ENCODE results near the gene PPEF1. TPM values are rescaled to one million over a fixed set of nuclear protein-coding genes. Genes with fewer than 3 reads are reported as not detected.

The PPEF1 gene
- total and polyA plus RNA-seq, 11 donors, result 0.11 to 0.82 (median 0.60) TPM; not detected in 4

GRCh38 chrX:18691431-18691830, 16.0 kb upstream of the PPEF1 start:
- TF ChIP-seq POLR2A (IDR thresholded peaks at IDR 0.05) (no peak), CTCF (IDR thresholded peaks at IDR 0.05) (no peak)
- ATAC-seq (no peak), DNase-seq (no peak)
- Histone ChIP-seq H3K27me3 (no peaks in the 10 kb centered on the region), H3K4me1 (no peaks in the 10 kb centered on the region), H3K36me3 (no peaks in the 10 kb centered on the region), H3K9me3 (peaks cover 0 to 17% (median 0%) of the 10 kb centered on the region in 12 donors), H3K4me3 (no peak overlapping the region), H3K27ac (no peak overlapping the region)
- 35 to 42% (median 38%) methylated on average over 1 of the region's 1 CpG for WGBS, 4 donors
- intact Hi-C loops (cut with DNase I), result no loop called here

GRCh38 chrX:18692541-18692940, 14.9 kb upstream of the PPEF1 start:
- DNase-seq (no peak), ATAC-seq (no peak)
- intact Hi-C loops (cut with DNase I), result no loop called here
- 87 to 93% (median 89%) methylated on average over 4 of the region's 4 CpGs for WGBS, 4 donors
- no peak overlapping the region for H3K27ac ChIP-seq
- no peak overlapping the region for H3K4me3 ChIP-seq
- TF ChIP-seq CTCF (IDR thresholded peaks at IDR 0.05) (no peak), POLR2A (IDR thresholded peaks at IDR 0.05) (no peak)
- peaks cover 0 to 17% (median 0%) of the 10 kb centered on the region in 12 donors for H3K9me3 ChIP-seq
- H3K27me3 ChIP-seq, result no peaks in the 10 kb centered on the region
- no peaks in the 10 kb centered on the region for H3K4me1 ChIP-seq
- H3K36me3 ChIP-seq, result no peaks in the 10 kb centered on the region

- WGBS, 4 donors, result 90 to 100% (median 91%) methylated on average over 3 of the region's 3 CpGs
- no peak overlapping the region for H3K27ac ChIP-seq
- intact Hi-C loops (cut with DNase I), result no loop called here
- ATAC-seq, result no peak
- H3K9me3 ChIP-seq, result peaks cover 0 to 9% (median 0%) of the 10 kb centered on the region in 12 donors
- no peak for TF ChIP-seq CTCF (IDR thresholded peaks at IDR 0.05)
- TF ChIP-seq POLR2A (IDR thresholded peaks at IDR 0.05), result no peak
- H3K27me3 ChIP-seq, result peaks cover 0 to 10% (median 0%) of the 10 kb centered on the region in 9 donors
- no peaks in the 10 kb centered on the region for H3K4me1 ChIP-seq
- DNase-seq, result no peak
- H3K4me3 ChIP-seq, result no peak overlapping the region
- H3K36me3 ChIP-seq, result no peaks in the 10 kb centered on the region
Observed at GRCh38 chrX:18696653-18697052, 10.8 kb upstream of the PPEF1 start.

- Histone ChIP-seq H3K4me3 (no peak overlapping the region), H3K9me3 (peaks cover 0 to 9% (median 0%) of the 10 kb centered on the region in 12 donors), H3K36me3 (no peaks in the 10 kb centered on the region), H3K27me3 (peaks cover 0 to 10% (median 0%) of the 10 kb centered on the region in 9 donors), H3K27ac (no peak overlapping the region), H3K4me1 (no peaks in the 10 kb centered on the region)
- TF ChIP-seq CTCF (IDR thresholded peaks at IDR 0.05), result no peak
- ATAC-seq (no peak), DNase-seq (no peak)
- WGBS, 4 donors, result 82 to 97% (median 91%) methylated on average over 12 of the region's 12 CpGs
- intact Hi-C loops (cut with DNase I), result no loop called here
Observed at GRCh38 chrX:18698737-18699650, 8.5 kb upstream of the PPEF1 start.
